Gastrocnemius medialis (tissue), 4 donors: ENCODE measurements around the gene PRPSAP2. TPM values are rescaled to one million over a fixed set of nuclear protein-coding genes. Genes with fewer than 3 reads are reported as not detected.
"Not testable (repeated sequence)": the region's sequence is repeated elsewhere in the genome, so short reads cannot be mapped to it uniquely, and the experiment has no call there.

Source experiments
- ATAC-seq, 2 donors: fragments of 150-250 bp; one replicate each; pipeline ENCODE4 v1.9.1; 2016
- DNase-seq, 2 donors: peaks; one replicate each; pipeline ENCODE4 v3.0.0-alpha.2; 2019
- H3K27ac ChIP-seq, 4 donors: fragments of 200-600 bp; sonication (generic); 1 replicate in 1 of 4; 2 replicates in 3 of 4; pipeline ENCODE4 v1.5.1; 2016 to 2018; ENCODE audit warnings: mild to moderate bottlenecking in 2 of 4, moderate library complexity in 1 of 4
- H3K27me3 ChIP-seq, 3 donors: fragments of 200-600 bp; sonication (generic) in 2 of 3; 1 replicate in 1 of 3; 2 replicates in 2 of 3; pipeline versions ENCODE4 v1.5.1 to v1.6.0; 2016 to 2019; ENCODE audit warnings: mild to moderate bottlenecking in 1 of 3, moderate library complexity in 1 of 3
- H3K36me3 ChIP-seq, 2 donors: fragments of 200-600 bp; sonication (generic) in 1 of 2; one replicate each; pipeline ENCODE4 v1.5.1; 2017 to 2018
- H3K4me1 ChIP-seq, 2 donors: fragments of 200-600 bp; sonication (generic) in 1 of 2; one replicate each; pipeline ENCODE4 v1.5.1; 2016 to 2017; ENCODE audit warnings: mild to moderate bottlenecking in 2 of 2
- H3K4me3 ChIP-seq, 4 donors: fragments of 200-600 bp; sonication (generic) in 3 of 4; 1 replicate in 1 of 4; 2 replicates in 3 of 4; pipeline ENCODE4 v1.5.1; 2016 to 2019; ENCODE audit warnings: mild to moderate bottlenecking in 2 of 4
- H3K9me3 ChIP-seq, 3 donors: fragments of 200-600 bp; sonication (generic) in 2 of 3; 1 replicate in 1 of 3; 2 replicates in 2 of 3; pipeline ENCODE4 v1.5.1; 2016 to 2019
- POLR2A ChIP-seq, 2 donors: fragments of 450-650 bp; IDR thresholded peaks; one replicate each; pipeline ENCODE4 v1.6.1; 2017; ENCODE audit warnings: antibody characterized with exemption in 2 of 2, mild to moderate bottlenecking in 2 of 2, moderate library complexity in 2 of 2
- in situ Hi-C, 4 donors: fragments of 200-750 bp; cut with MboI; loops; one replicate each; pipeline versions ENCODE4 v1.15.0 to v1.8.0; 2017; ENCODE audit warnings: low sequenced_read_pairs in 4 of 4
- intact Hi-C: fragments of 100-400 bp; cut with DNase I; formaldehyde crosslinking; loops from one replicate; pipeline ENCODE4 v1.15.1; 2023; ENCODE audit warnings: low total_unique reads
- total RNA-seq, 4 donors: library from RNA; depleted of rRNA; stranded (reverse); fragments of >200 nt; gene quantifications; one replicate each; pipeline versions ENCODE4 v1.1.0 to v1.2.3, GENCODE V29; 2016
- TF ChIP-seq, protein P1 (sequence below), 5 experiments: fragments of 450-650 bp in 3 of 5; fragments of 200-600 bp in 2 of 5; sonication (generic) in 2 of 5; IDR thresholded peaks in 4 of 5; conservative IDR thresholded peaks in 1 of 5; 1 replicate in 4 of 5; 2 replicates in 1 of 5; pipeline ENCODE4 v1.5.1; 2016 to 2019; ENCODE audit warnings: antibody characterized with exemption in 5 of 5, mild to moderate bottlenecking in 3 of 5, moderate library complexity in 3 of 5

The PRPSAP2 gene
- total RNA-seq, 4 donors from 2014 or later = 7.9 to 15.8 (median 10.3) TPM

DNA sequence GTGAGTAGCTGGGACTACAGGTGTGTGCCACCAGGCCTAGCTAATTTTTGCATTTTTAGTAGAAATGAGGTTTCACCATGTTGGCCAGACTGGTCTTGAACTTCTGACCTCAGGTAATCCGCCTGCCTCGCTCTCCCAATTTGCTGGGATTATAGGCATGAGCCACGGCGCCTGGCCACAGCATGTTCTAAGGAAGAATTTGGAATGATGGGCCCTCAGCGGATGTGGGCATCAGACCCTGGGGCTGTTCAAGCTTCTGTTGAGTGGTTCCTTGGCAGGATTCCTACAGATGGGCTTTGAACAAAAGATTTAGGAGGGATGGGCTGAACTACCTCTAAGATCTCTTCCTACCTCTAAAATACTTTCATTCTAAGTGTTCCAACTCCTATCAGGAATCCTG is 4.1 kb downstream of the PRPSAP2 start:
- intact Hi-C loops = no loop called here
- ATAC-seq = no peak
- Histone ChIP-seq H3K36me3 (peaks cover 0 to 17% of the 10 kb centered on the region in 2 donors), H3K4me1 (peaks cover 9% of the 10 kb centered on the region in 2 donors), H3K27ac (no peak overlapping the region), H3K27me3 (no peaks in the 10 kb centered on the region), H3K9me3 (no peaks in the 10 kb centered on the region), H3K4me3 (no peak overlapping the region)
- in situ Hi-C loops = no loop called here
- TF ChIP-seq POLR2A (IDR thresholded peaks at IDR 0.05) = no peak
- TF ChIP-seq, protein P1, sequence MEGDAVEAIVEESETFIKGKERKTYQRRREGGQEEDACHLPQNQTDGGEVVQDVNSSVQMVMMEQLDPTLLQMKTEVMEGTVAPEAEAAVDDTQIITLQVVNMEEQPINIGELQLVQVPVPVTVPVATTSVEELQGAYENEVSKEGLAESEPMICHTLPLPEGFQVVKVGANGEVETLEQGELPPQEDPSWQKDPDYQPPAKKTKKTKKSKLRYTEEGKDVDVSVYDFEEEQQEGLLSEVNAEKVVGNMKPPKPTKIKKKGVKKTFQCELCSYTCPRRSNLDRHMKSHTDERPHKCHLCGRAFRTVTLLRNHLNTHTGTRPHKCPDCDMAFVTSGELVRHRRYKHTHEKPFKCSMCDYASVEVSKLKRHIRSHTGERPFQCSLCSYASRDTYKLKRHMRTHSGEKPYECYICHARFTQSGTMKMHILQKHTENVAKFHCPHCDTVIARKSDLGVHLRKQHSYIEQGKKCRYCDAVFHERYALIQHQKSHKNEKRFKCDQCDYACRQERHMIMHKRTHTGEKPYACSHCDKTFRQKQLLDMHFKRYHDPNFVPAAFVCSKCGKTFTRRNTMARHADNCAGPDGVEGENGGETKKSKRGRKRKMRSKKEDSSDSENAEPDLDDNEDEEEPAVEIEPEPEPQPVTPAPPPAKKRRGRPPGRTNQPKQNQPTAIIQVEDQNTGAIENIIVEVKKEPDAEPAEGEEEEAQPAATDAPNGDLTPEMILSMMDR (IDR thresholded peaks at IDR 0.05 in 4 of 5, conservative IDR thresholded peaks at IDR 0.05 in 1 of 5) = no peak
- DNase-seq = no peak

DNA sequence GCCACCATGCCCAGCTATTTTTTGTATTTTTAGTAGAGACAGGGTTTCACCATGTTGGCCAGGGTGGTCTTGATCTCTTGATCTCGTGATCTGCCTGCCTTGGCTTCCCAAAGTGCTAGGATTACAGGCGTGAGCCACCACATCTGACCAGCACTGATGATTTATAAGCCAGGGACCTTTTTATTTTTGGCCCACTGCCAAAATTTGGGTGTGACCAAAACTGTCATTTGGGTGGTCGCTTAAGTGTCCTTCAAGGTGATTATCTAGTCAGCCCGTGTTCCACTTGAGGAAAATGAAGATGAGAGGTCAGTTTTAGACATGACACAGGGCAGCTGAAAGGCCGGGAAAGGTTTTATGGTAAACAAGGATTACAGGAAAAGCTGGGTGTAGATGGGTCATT is 7.1 kb downstream of the PRPSAP2 start:
- ATAC-seq, in situ Hi-C loops, H3K4me3 ChIP-seq, H3K4me1 ChIP-seq, DNase-seq, H3K27ac ChIP-seq, H3K9me3 ChIP-seq, intact Hi-C loops, H3K27me3 ChIP-seq: not testable (repeated sequence)
- H3K36me3 ChIP-seq = peaks cover 0 to 35% of the 10 kb centered on the region in 2 donors

DNA sequence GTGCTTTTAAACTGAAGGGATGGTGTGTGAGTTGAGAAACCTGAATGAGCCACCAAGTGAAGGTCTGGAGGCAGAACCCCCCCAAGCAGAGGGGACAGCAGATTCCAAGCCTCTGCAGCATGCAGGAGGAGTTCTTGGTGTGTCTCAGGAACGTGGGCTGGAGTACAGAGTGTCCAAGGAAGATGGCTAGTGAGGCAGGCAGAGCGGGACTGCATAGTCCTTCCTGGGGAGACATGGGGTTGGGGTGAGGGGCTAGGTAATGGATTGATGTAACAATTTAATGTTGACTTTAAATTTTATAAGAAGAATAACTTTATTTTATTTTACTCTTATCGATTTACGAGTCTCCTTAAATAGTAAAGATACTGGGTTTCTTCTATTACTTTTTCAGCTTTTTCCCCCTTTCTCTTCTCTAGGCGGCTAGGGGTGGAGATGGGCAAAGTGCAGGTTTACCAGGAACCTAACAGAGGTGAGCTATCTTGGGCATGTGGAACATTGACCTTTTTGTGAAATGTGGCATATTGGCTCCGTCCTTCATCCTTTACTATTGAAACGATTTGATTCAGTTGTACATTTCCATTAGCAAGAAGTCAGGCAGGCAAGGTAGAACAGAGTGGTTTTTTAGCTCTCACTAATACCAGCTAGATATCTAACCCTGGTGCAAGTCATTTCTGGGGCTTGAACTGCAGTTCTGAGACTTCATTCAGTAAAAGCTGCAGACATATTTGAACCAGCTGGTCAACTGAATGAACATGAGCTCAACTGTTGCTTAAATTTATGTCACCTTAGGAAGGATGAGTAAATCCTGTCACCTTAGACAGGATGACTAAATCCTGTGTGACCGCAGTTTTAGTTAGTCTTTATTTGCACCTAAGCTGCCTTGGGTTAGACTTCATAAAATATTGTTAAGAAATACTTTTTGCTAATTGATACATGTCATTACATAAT is 9.2 kb downstream of the PRPSAP2 start:
- in situ Hi-C loops = no loop called here
- intact Hi-C loops = no loop called here

DNA sequence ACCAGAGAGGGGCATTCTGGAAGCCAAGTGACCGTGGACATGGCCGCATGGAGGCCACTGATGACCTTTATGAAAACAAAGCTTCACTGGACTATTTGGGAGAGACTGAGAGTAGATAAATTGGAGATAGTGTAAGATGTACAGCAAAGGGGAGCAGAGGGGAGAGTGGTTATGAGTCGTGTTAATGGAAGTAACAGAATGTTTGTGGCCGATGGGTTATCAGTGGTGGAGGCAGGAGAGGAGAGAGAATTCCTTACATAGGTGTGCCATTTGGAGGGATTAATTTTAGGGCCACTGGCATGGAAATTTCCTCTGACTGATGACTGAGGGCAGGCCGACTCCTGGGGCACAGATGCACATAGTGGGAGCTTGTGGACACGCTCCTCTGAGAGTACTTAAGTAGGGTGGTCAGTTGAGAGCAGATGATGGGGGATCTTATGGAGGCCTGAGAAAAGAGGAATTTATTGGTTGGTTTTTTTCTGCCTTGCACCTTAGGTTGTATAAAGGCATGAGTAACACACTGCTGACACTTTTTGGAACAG is 19.2 kb downstream of the PRPSAP2 start:
- Histone ChIP-seq H3K27me3 (no peaks in the 10 kb centered on the region), H3K4me1 (no peaks in the 10 kb centered on the region), H3K36me3 (peaks cover 0 to 74% of the 10 kb centered on the region in 2 donors), H3K27ac (no peak overlapping the region), H3K9me3 (no peaks in the 10 kb centered on the region), H3K4me3 (no peak overlapping the region)
- TF ChIP-seq POLR2A (IDR thresholded peaks at IDR 0.05) = no peak
- TF ChIP-seq, protein P1 (IDR thresholded peaks at IDR 0.05 in 4 of 5, conservative IDR thresholded peaks at IDR 0.05 in 1 of 5) = no peak
- intact Hi-C loops (no loop called here), in situ Hi-C loops (no loop called here)
- ATAC-seq (no peak), DNase-seq (no peak)

More for the DNA sequence above, 9.2 kb downstream of the PRPSAP2 start:
- peaks cover 0 to 49% of the 10 kb centered on the region in 2 donors for H3K36me3 ChIP-seq
- H3K4me1 ChIP-seq = no peaks in the 10 kb centered on the region
- no peaks in the 10 kb centered on the region for H3K9me3 ChIP-seq
- ATAC-seq = no peak
- no peak overlapping the region for H3K27ac ChIP-seq
- no peaks in the 10 kb centered on the region for H3K27me3 ChIP-seq
- no peak overlapping the region for H3K4me3 ChIP-seq
- TF ChIP-seq, protein P1 (IDR thresholded peaks at IDR 0.05 in 4 of 5, conservative IDR thresholded peaks at IDR 0.05 in 1 of 5) = no peak
- TF ChIP-seq POLR2A (IDR thresholded peaks at IDR 0.05) = no peak
- no peak for DNase-seq

DNA sequence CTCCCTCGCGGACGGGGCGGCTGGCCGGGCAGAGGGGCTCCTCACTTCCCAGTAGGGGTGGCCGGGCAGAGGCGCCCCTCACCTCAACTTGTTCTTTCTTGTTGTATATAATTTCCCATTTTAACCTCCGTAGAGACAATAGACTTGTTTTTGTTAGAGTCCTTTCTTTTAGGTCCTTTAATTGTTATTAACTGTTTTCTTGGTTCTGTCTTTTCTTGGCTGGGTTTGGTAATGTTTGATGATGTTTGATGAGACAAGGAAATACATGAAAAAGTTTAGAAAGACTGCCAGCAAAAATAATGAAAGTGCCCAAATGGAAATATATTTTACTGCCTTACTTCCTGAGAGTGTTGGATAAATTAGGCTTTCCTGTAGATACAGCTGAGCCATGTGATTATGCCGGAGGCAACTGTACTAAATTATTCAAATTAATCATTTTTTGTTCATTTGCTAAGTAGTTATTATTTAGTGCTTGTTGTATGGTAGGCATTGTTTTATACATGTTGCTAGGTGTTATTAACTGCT is 30.9 kb downstream of the PRPSAP2 start:
- no peak overlapping the region for H3K27ac ChIP-seq
- no peak overlapping the region for H3K4me3 ChIP-seq
- H3K36me3 ChIP-seq = peaks cover 0 to 43% of the 10 kb centered on the region in 2 donors
- ATAC-seq (no peak), DNase-seq (no peak)
- intact Hi-C loops (no loop called here), in situ Hi-C loops (no loop called here)
- H3K27me3 ChIP-seq = no peaks in the 10 kb centered on the region
- TF ChIP-seq POLR2A (IDR thresholded peaks at IDR 0.05) = no peak
- TF ChIP-seq, protein P1 (IDR thresholded peaks at IDR 0.05 in 4 of 5, conservative IDR thresholded peaks at IDR 0.05 in 1 of 5) = no peak
- H3K4me1 ChIP-seq = no peaks in the 10 kb centered on the region
- no peaks in the 10 kb centered on the region for H3K9me3 ChIP-seq
